Measurements from ENCODE around the gene RFNG. TPM values are rescaled to one million over a fixed set of nuclear protein-coding genes. Genes with fewer than 3 reads are reported as not detected.

Gene RFNG
- total and polyA plus RNA-seq, 7 experiments from 2014 or later = 4.2 to 45.5 (median 28.1) TPM

GRCh38 chr17:82098169-82098938 lies 46.7 kb upstream of the RFNG start, which contains the start of gene FASN:
Gene FASN (minus strand): TSS chr17:82098236. CDS start chr17:82096445, 1,791 bp downstream.
- Histone ChIP-seq H3K27me3 (ENCODE audit: control insufficient read depth in 2 of 2, insufficient read depth in 2 of 2, low read length in 2 of 2) (no peaks in the 10 kb centered on the region), H3K4me1 (ENCODE audit: control insufficient read depth in 2 of 2, insufficient read depth in 2 of 2, low read length in 2 of 2) (peaks cover 4 to 12% of the 10 kb centered on the region in 2 donors), H3K9me3 (ENCODE audit: control insufficient read depth in 2 of 3, low read length in 3 of 3) (no peaks in the 10 kb centered on the region), H3K36me3 (ENCODE audit: control insufficient read depth in 2 of 3, insufficient read depth in 3 of 3, low read length in 3 of 3) (peaks cover 0 to 22% (median 0%) of the 10 kb centered on the region in 3 experiments), H3K4me3 (ENCODE audit: low read length) (peak within 1 kb of the TSS; percentile 61), H3K27ac (ENCODE audit: low read depth, low read length) (peak within 1 kb of the TSS; percentile 97)
- intact Hi-C loops (cut with micrococcal nuclease) = loop anchor here (1.0 to 10.0 kb wide), 11 partner anchors 28 to 416 kb away; partner anchors contain the start of genes DCXR (in 2 of the 2), ARL16 (in 1 of the 2), ASPSCR1 (in 1 of the 2) and DUS1L (in 1 of the 2)
- DNase-seq (peak; percentile 84 to 96 (median 90)), ATAC-seq (peak; percentile 87)
- Mint-ChIP-seq H3K36me3 (peaks cover 0 to 2% (median 0%) of the 10 kb centered on the region in 5 donors), H3K27ac (peak within 1 kb of the TSS in 4 of 9 donors; percentile 63 to 80 (median 72)), H3K4me3 (peak within 1 kb of the TSS in 9 of 10 donors; percentile 36 to 84 (median 69)), H3K4me1 (peaks cover 0 to 14% (median 7%) of the 10 kb centered on the region in 7 donors), H3K27me3 (no peaks in the 10 kb centered on the region), H3K9me3 (no peaks in the 10 kb centered on the region)
- CTCF ChIA-PET = interaction anchor here (0.6 to 2.7 kb wide), 3 partner anchors 29 to 67 kb away, joined by 3 to 12 read pairs (median 3); partner anchors contain the start of gene DCXR
- POLR2A ChIA-PET = interaction anchor here (0.5 to 2.3 kb wide), 14 partner anchors 8 to 130 kb away, joined by 3 to 28 read pairs (median 4); partner anchors contain the start of genes CENPX, DCXR, LRRC45 and SLC16A3

DNA sequence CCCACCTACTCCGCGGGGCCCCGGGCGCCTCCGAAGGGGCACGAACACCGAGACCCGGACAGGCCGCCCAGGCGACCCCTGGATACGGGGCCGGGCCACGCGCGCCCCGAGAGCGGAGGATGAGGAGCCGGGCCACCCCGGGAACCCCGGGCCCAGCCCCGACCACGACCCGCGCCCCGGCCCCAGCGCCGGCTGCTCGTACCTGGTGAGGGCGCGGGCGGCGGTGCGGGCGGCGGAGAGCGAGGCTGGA lies 46.2 kb upstream of the RFNG start:
- Histone ChIP-seq H3K27me3 (ENCODE audit: control insufficient read depth in 2 of 2, insufficient read depth in 2 of 2, low read length in 2 of 2) (no peaks in the 10 kb centered on the region), H3K36me3 (ENCODE audit: control insufficient read depth in 2 of 3, insufficient read depth in 3 of 3, low read length in 3 of 3) (peaks cover 0 to 28% (median 0%) of the 10 kb centered on the region in 3 experiments), H3K4me1 (ENCODE audit: control insufficient read depth in 2 of 2, insufficient read depth in 2 of 2, low read length in 2 of 2) (peaks cover 4 to 12% of the 10 kb centered on the region in 2 donors), H3K9me3 (ENCODE audit: control insufficient read depth in 2 of 3, low read length in 3 of 3) (no peaks in the 10 kb centered on the region), H3K4me3 (ENCODE audit: low read length) (peak overlapping the region; percentile 47), H3K27ac (ENCODE audit: low read depth, low read length) (peak overlapping the region; percentile 97)
- Mint-ChIP-seq H3K27me3 (no peaks in the 10 kb centered on the region), H3K4me1 (peaks cover 0 to 14% (median 7%) of the 10 kb centered on the region in 7 donors), H3K27ac (peak overlapping the region in 2 of 9 donors; percentile 63 to 67), H3K36me3 (peaks cover 0 to 3% (median 0%) of the 10 kb centered on the region in 5 donors), H3K9me3 (no peaks in the 10 kb centered on the region), H3K4me3 (peak overlapping the region in 7 of 10 donors; percentile 36 to 79 (median 69))
- ChIA-PET CTCF (interaction anchor here (1.1 to 2.7 kb wide), 2 partner anchors 29 to 67 kb away, joined by 3 to 12 read pairs; no protein-coding TSS in a partner anchor), POLR2A (interaction anchor here (0.6 to 2.3 kb wide), 5 partner anchors 9 to 121 kb away, joined by 3 to 28 read pairs (median 6); no protein-coding TSS in a partner anchor)
- intact Hi-C loops (cut with micrococcal nuclease) = loop anchor here (1.0 to 10.0 kb wide), 11 partner anchors 28 to 416 kb away; partner anchors contain the start of genes DCXR (in 2 of the 2), DUS1L (in 2 of the 2), ARL16 (in 1 of the 2) and ASPSCR1 (in 1 of the 2)
- ATAC-seq (no peak), DNase-seq (no peak)

DNA sequence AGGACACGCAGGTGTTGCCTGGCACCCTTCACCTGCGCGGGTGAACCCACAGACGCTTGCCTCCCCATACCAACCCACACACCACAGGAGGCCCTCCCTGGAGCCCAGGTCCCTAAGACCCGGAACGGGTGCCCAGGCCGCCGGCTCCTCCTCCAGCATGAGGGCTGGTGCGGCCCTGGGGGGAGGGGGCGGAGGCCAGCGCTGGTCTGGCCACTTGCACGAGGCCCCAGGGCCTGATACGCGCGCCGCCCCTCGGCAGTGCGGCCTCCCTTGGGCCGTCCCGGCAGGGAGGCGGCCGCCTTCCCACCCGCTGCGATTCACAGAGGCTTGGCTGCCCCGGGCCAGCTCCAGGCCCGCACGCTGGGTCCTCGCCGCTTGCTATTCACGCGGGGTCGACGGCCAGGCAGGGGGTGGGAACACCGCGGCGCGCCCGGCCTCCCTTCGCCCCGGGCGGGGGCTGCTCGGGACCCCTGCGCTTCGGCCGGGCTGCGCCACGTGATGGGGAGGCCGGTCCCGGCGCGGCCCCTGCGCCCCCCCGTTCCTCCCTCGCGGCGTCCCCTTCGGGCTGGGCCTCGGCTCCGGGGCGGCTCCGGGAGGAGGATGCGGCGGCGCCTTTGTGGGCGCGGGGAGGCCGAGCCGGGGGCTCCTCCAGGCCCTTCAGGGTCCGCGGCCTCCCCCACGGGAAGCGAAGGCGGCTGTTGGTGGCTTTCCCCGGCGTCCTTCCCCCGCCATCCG lies 45.7 kb upstream of the RFNG start:
- no peak for ATAC-seq
- Mint-ChIP-seq H3K27me3 (no peaks in the 10 kb centered on the region), H3K36me3 (peaks cover 0 to 3% (median 0%) of the 10 kb centered on the region in 5 donors), H3K4me3 (peak overlapping the region in 9 of 10 donors; percentile 23 to 83 (median 67)), H3K4me1 (peaks cover 0 to 14% (median 7%) of the 10 kb centered on the region in 7 donors), H3K27ac (peak overlapping the region in 3 of 9 donors; percentile 28 to 76 (median 38)), H3K9me3 (no peaks in the 10 kb centered on the region)
- DNase-seq = peak in 5 of 9 donors; percentile 23 to 74 (median 24)
- Histone ChIP-seq H3K36me3 (ENCODE audit: control insufficient read depth in 2 of 3, insufficient read depth in 3 of 3, low read length in 3 of 3) (peaks cover 0 to 32% (median 0%) of the 10 kb centered on the region in 3 experiments), H3K27ac (ENCODE audit: low read depth, low read length) (peak overlapping the region; percentile 97), H3K4me3 (ENCODE audit: low read length) (peak overlapping the region; percentile 47), H3K9me3 (ENCODE audit: control insufficient read depth in 2 of 3, low read length in 3 of 3) (no peaks in the 10 kb centered on the region), H3K4me1 (ENCODE audit: control insufficient read depth in 2 of 2, insufficient read depth in 2 of 2, low read length in 2 of 2) (peaks cover 4 to 12% of the 10 kb centered on the region in 2 donors), H3K27me3 (ENCODE audit: control insufficient read depth in 2 of 2, insufficient read depth in 2 of 2, low read length in 2 of 2) (no peaks in the 10 kb centered on the region)
- POLR2A ChIA-PET = interaction anchor here (0.6 to 2.3 kb wide), 5 partner anchors 9 to 120 kb away, joined by 3 to 28 read pairs (median 6); no protein-coding TSS in a partner anchor
- intact Hi-C loops (cut with micrococcal nuclease) = loop anchor here (1.0 to 10.0 kb wide), 3 partner anchors 32 to 415 kb away; partner anchors contain the start of genes ARL16 (in 1 of the 2), DCXR (in 1 of the 2), DUS1L (in 1 of the 2) and HGS (in 1 of the 2)
- CTCF ChIA-PET = interaction anchor here (2.7 kb wide), 1 partner anchor 30 kb away, joined by 12 read pairs; no protein-coding TSS in a partner anchor

DNA sequence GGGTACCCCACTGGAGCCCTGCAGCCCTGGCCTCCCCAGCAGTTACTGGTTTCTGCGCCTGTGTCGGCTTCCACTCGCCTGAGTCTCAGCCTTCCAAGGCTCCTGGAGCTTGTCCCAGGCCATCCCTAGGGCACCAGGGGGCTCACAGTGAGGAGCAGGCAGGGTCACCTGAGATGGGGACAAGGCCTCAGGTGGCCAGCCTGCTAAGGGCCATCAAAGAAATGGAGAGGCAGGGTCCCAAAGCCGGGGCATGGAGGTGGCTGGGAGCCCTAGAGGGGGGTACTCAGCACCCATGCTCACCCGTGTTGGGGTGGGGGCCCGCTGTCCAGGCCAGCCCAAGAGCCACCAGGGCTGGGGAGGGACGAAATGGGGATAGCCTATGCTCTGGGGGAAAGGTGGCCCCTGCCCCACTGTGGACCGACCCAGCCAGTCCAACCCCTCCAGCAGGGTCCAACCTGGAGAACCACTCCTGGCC lies 45.1 kb upstream of the RFNG start:
- Histone ChIP-seq H3K27ac (ENCODE audit: low read depth, low read length) (peak overlapping the region; percentile 97), H3K36me3 (ENCODE audit: control insufficient read depth in 2 of 3, insufficient read depth in 3 of 3, low read length in 3 of 3) (peaks cover 0 to 38% (median 0%) of the 10 kb centered on the region in 3 experiments), H3K27me3 (ENCODE audit: control insufficient read depth in 2 of 2, insufficient read depth in 2 of 2, low read length in 2 of 2) (no peaks in the 10 kb centered on the region), H3K9me3 (ENCODE audit: control insufficient read depth in 2 of 3, low read length in 3 of 3) (no peaks in the 10 kb centered on the region), H3K4me1 (ENCODE audit: control insufficient read depth in 2 of 2, insufficient read depth in 2 of 2, low read length in 2 of 2) (peaks cover 4 to 12% of the 10 kb centered on the region in 2 donors), H3K4me3 (ENCODE audit: low read length) (peak overlapping the region; percentile 47)
- POLR2A ChIA-PET = interaction anchor here (0.7 to 1.1 kb wide), 2 partner anchors 10 to 44 kb away, joined by 3 to 6 read pairs; no protein-coding TSS in a partner anchor
- Mint-ChIP-seq H3K27ac (peak overlapping the region in 3 of 9 donors; percentile 28 to 76 (median 38)), H3K4me1 (peaks cover 0 to 14% (median 7%) of the 10 kb centered on the region in 7 donors), H3K4me3 (peak overlapping the region in 9 of 10 donors; percentile 23 to 83 (median 67)), H3K27me3 (no peaks in the 10 kb centered on the region), H3K36me3 (peaks cover 0 to 3% (median 0%) of the 10 kb centered on the region in 5 donors), H3K9me3 (no peaks in the 10 kb centered on the region)
- CTCF ChIA-PET = no interaction called here
- ATAC-seq (no peak), DNase-seq (no peak)
- intact Hi-C loops (cut with micrococcal nuclease) = loop anchor here (1.0 to 10.0 kb wide), 3 partner anchors 31 to 414 kb away; partner anchors contain the start of genes ARL16 (in 1 of the 2), DCXR (in 1 of the 2), DUS1L (in 1 of the 2) and HGS (in 1 of the 2)

DNA sequence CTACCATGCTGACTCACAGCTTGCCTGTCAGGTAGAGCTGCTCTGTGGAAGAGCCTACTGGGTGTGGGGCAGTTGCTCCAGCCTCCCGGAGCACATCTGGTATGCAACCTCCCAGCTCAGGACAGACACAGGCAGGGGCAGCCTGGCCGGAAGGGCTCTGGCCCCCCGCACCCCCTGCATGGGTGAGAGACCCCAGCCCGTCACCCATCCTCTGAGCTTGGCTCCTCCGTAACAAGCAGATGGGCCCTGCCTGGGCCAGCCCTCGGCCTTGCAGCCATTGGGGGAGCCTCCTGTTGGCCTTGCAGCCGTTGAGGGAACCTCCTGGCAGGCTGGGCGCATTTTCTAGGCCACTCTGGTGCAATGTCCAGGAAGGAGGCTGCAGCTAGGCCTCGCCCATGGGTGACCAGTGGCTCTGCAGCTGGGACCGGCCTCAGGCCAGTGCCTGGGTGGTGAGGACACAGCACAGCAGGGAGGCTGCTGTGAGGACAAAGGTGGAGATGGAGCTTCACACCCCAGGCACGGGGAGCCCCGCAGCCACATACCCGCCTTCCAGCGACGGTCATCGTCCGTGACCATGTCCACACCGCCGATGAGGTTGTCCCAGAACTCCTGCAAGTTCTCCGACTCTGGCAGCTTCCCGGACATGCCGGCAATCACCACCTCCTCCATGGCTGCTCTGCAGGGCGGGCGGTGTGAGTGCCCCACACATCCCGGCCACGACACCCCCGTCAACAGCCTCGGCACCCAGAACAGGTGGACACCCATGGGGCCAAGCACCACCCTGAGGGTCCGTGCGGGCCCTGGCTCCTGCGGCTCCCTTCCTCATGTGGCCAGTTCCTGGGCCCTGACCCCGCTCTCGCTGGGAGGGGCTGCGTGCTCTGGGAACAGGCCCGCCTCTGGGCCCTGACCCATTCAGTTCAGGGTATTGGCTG lies 44.4 kb upstream of the RFNG start:
- Histone ChIP-seq H3K4me1 (ENCODE audit: control insufficient read depth in 2 of 2, insufficient read depth in 2 of 2, low read length in 2 of 2) (peaks cover 4 to 12% of the 10 kb centered on the region in 2 donors), H3K36me3 (ENCODE audit: control insufficient read depth in 2 of 3, insufficient read depth in 3 of 3, low read length in 3 of 3) (peaks cover 0 to 46% (median 0%) of the 10 kb centered on the region in 3 experiments), H3K27ac (ENCODE audit: low read depth, low read length) (peak overlapping the region; percentile 97), H3K9me3 (ENCODE audit: control insufficient read depth in 2 of 3, low read length in 3 of 3) (no peaks in the 10 kb centered on the region), H3K4me3 (ENCODE audit: low read length) (no peak overlapping the region), H3K27me3 (ENCODE audit: control insufficient read depth in 2 of 2, insufficient read depth in 2 of 2, low read length in 2 of 2) (no peaks in the 10 kb centered on the region)
- Mint-ChIP-seq H3K4me3 (peak overlapping the region in 7 of 10 donors; percentile 16 to 76 (median 63)), H3K27me3 (no peaks in the 10 kb centered on the region), H3K27ac (peak overlapping the region in 2 of 9 donors; percentile 52 to 56), H3K4me1 (peaks cover 0 to 12% (median 7%) of the 10 kb centered on the region in 7 donors), H3K36me3 (peaks cover 0 to 3% (median 0%) of the 10 kb centered on the region in 5 donors), H3K9me3 (no peaks in the 10 kb centered on the region)
- POLR2A ChIA-PET = interaction anchor here (0.7 to 1.1 kb wide), 4 partner anchors 10 to 58 kb away, joined by 3 to 6 read pairs (median 3); partner anchors contain the start of gene DCXR
- CTCF ChIA-PET = interaction anchor here (0.6 kb wide), 1 partner anchor 93 kb away, joined by 3 read pairs; no protein-coding TSS in a partner anchor
- DNase-seq (peak in 1 of 9 donors; percentile 9), ATAC-seq (no peak)
- intact Hi-C loops (cut with micrococcal nuclease) = loop anchor here (5.0 to 10.0 kb wide), 2 partner anchors 61 to 414 kb away; partner anchors contain the start of genes ARL16 (in 1 of the 2), DCXR (in 1 of the 2), HGS (in 1 of the 2) and RAC3 (in 1 of the 2)
